Effector memory CD8-positive, alpha-beta T cell (primary cell): ENCODE results near the gene CD82.

Experiments used
- ATAC-seq: fragments of 150-1000 bp; cut with Tn5 transposase; replicated peaks from 2 replicates; pipeline ENCODE4 v1.10.0; 2021; ENCODE audit warnings: mild to moderate bottlenecking, moderate library complexity
- DNase-seq, 3 experiments: peaks; one replicate each; pipeline ENCODE4 v3.0.0; 2021
- H3K27ac Mint-ChIP-seq, 2 donors: one replicate each; pipeline ENCODE4 v1.8.0; 2022; ENCODE audit warnings: mild to moderate bottlenecking in 2 of 2, mixed read lengths in 2 of 2, moderate library complexity in 2 of 2
- H3K27me3 Mint-ChIP-seq, 2 donors: one replicate each; pipeline ENCODE4 v1.8.0; 2022; ENCODE audit warnings: mixed read lengths in 2 of 2
- H3K36me3 Mint-ChIP-seq: one replicate; pipeline ENCODE4 v1.8.0; 2022; ENCODE audit warnings: mild to moderate bottlenecking, moderate library complexity, mixed read lengths; ENCODE audit not compliant: insufficient read depth
- H3K4me1 Mint-ChIP-seq, 2 donors: one replicate each; pipeline ENCODE4 v1.8.0; 2022; ENCODE audit warnings: low read depth in 2 of 2, mixed read lengths in 2 of 2
- H3K4me3 Mint-ChIP-seq, 2 donors: one replicate each; pipeline ENCODE4 v1.8.0; 2022; ENCODE audit warnings: mild to moderate bottlenecking in 2 of 2, mixed read lengths in 2 of 2, moderate library complexity in 2 of 2
- H3K9me3 Mint-ChIP-seq, 2 donors: one replicate each; pipeline ENCODE4 v1.8.0; 2022; ENCODE audit warnings: mixed read lengths in 2 of 2
- total RNA-seq, 9 experiments: gene quantifications; one replicate each; lab custom pipeline; 2026; lab: John Stamatoyannopoulos, UW

Gene CD82
- 40.8 to 423 (median 95.9) reads per million in 9 experiments for total RNA-seq

DNA sequence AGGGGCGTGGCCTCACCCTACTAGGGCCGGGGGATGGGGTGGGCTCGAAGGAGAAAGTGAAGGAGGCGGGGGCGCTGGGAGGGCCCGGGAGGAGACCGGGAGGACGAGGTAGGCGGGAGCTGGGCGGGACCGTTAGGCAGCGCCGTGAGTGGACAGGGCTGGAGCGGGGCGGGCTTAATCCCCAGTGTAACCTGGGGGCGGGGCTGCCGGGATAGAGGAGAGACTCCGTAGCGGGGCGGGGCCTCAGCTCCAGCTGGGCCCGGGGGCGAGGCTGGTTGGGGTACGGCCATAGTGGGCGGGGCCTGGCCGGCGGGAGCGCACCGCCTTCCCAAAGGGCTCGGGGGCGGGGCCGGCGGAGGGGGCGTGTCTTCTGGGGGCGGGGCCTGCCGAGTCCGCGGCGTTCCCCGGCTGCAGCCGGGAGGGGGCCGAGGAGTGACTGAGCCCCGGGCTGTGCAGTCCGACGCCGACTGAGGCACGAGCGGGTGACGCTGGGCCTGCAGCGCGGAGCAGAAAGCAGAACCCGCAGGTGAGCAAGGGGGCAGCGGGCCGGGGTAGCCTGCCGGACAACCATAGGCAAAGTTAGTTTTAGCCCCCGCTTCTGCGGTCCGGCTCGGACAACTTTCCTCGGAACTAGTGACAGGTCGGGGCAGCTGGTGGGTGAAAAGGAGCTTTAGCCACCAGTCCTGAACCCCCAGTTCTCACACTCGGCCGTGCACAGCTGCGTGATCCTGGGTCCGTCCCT lies at the start of gene CD82:
Gene CD82, plus strand, starts transcription at position 453 of the 742 bp plus-strand sequence. CDS start 29,000 bp downstream, outside the sequence.
- peak within 1 kb of the TSS; percentile 95 to 97 for H3K27ac Mint-ChIP-seq
- H3K4me3 Mint-ChIP-seq, result peak within 1 kb of the TSS; percentile 86 to 87
- H3K36me3 Mint-ChIP-seq, result peaks cover 21% of the 10 kb centered on the region
- peaks cover 42 to 48% of the 10 kb centered on the region in 2 donors for H3K4me1 Mint-ChIP-seq
- peak; percentile 71 for ATAC-seq
- peak; percentile 93 to 95 (median 94) for DNase-seq
- no peaks in the 10 kb centered on the region for H3K27me3 Mint-ChIP-seq
- no peaks in the 10 kb centered on the region for H3K9me3 Mint-ChIP-seq

- ATAC-seq (no peak), DNase-seq (no peak)
- Mint-ChIP-seq H3K36me3 (no peaks in the 10 kb centered on the region), H3K27ac (no peak overlapping the region), H3K27me3 (peaks cover 39 to 70% of the 10 kb centered on the region in 2 donors), H3K4me1 (no peaks in the 10 kb centered on the region), H3K4me3 (no peak overlapping the region), H3K9me3 (no peaks in the 10 kb centered on the region)
These were observed 48.6 kb upstream of the CD82 start for GRCh38 chr11:44516688-44517507.

DNA sequence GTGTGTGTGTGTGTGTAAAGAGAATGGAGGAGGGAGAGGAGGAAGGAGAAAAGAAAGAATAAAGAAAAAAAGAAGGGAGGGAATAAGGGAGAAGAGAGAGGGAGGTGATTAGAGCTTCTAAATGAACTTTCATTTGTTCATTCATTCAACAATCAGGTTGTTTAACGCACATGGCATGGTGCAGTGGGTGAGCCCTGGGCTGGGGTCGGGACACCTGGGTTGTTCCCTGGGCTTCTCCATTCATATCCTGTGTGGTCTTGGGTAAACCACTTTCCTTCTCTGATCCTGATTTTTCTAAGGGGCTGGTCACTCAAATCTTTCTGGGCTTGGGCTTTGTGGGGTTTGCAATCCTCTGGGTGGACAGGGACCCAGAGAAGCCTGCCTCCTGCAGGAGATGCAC lies 47.9 kb upstream of the CD82 start:
- Mint-ChIP-seq H3K36me3 (no peaks in the 10 kb centered on the region), H3K4me3 (no peak overlapping the region), H3K9me3 (no peaks in the 10 kb centered on the region), H3K27ac (no peak overlapping the region), H3K27me3 (peaks cover 37 to 70% of the 10 kb centered on the region in 2 donors), H3K4me1 (no peaks in the 10 kb centered on the region)
- ATAC-seq (no peak), DNase-seq (no peak)

- H3K4me3 Mint-ChIP-seq, result no peak overlapping the region
- no peaks in the 10 kb centered on the region for H3K4me1 Mint-ChIP-seq
- no peaks in the 10 kb centered on the region for H3K36me3 Mint-ChIP-seq
- H3K9me3 Mint-ChIP-seq, result no peaks in the 10 kb centered on the region
- H3K27me3 Mint-ChIP-seq, result peaks cover 32 to 68% of the 10 kb centered on the region in 2 donors
- H3K27ac Mint-ChIP-seq, result no peak overlapping the region
- ATAC-seq (no peak), DNase-seq (no peak)
These were observed 46.4 kb upstream of the CD82 start for GRCh38 chr11:44518968-44519550.

DNA sequence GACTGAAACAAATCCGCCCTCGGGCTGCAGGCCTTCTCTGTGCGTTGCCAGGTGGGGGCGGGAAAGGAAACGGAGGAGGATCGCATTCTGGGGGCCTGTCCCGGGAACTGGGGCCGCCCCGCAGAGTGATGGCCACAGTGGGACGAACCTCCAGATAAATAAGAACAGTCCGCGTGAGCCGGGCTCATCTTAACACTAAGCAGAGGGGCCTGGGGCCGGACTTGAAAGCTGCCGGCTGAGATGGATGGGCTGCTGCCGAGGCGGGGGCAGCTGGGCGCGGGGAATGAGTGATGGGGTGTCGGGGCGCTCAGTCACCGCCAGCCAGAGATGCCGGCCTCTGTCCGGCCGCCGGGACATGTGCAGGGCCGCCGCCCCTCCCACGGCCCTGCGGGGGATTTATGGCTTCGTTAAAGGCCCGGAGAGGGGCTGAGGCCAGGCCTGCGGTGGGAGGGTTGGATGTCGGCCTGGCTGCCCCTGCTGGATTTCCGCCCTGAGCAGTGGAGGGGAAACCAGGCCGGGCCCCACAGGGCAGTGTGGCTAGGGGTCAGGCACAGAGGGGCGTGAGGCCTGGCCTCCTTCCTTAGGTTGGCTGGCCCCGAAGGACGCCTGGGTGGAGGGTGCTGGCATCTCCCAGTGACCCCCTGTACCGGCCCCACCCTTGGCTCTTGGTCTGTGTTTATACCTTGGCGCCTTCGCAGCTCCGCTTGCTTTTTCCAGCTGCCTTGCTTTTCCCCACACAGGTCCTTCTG lies 45.3 kb upstream of the CD82 start:
- ATAC-seq (no peak), DNase-seq (no peak)
- Mint-ChIP-seq H3K36me3 (no peaks in the 10 kb centered on the region), H3K4me3 (no peak overlapping the region), H3K27me3 (peaks cover 32 to 76% of the 10 kb centered on the region in 2 donors), H3K9me3 (no peaks in the 10 kb centered on the region), H3K4me1 (no peaks in the 10 kb centered on the region), H3K27ac (no peak overlapping the region)

- H3K27ac Mint-ChIP-seq, result no peak overlapping the region
- H3K27me3 Mint-ChIP-seq, result peaks cover 36 to 86% of the 10 kb centered on the region in 2 donors
- DNase-seq (no peak), ATAC-seq (no peak)
- no peaks in the 10 kb centered on the region for H3K36me3 Mint-ChIP-seq
- no peak overlapping the region for H3K4me3 Mint-ChIP-seq
- no peaks in the 10 kb centered on the region for H3K9me3 Mint-ChIP-seq
- H3K4me1 Mint-ChIP-seq, result no peaks in the 10 kb centered on the region
These were observed 44.3 kb upstream of the CD82 start for GRCh38 chr11:44521148-44521547.

DNA sequence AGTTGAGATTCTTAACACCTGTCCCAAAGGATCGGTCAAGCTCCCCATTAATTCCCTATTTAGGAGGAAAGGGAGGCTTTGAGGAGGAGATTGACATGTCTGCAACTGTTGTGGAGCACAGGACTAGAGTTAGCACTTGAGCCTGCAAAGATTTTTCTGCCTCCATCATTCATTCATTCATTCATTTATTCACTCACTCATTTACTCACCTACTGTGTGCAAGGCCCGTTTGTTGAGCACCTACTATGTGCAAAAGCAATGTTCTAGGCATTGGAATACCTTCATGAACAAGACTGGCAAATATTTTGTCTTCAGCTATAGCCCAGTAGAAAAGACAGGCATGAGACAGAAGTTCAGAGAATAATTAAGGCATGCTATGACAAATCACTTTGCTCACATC lies 43.2 kb upstream of the CD82 start:
- Mint-ChIP-seq H3K4me3 (no peak overlapping the region), H3K36me3 (no peaks in the 10 kb centered on the region), H3K9me3 (no peaks in the 10 kb centered on the region), H3K27ac (no peak overlapping the region), H3K27me3 (peaks cover 32 to 78% of the 10 kb centered on the region in 2 donors), H3K4me1 (no peaks in the 10 kb centered on the region)
- no peak for DNase-seq
- ATAC-seq, result no peak

- H3K27me3 Mint-ChIP-seq, result peaks cover 16 to 57% of the 10 kb centered on the region in 2 donors
- no peaks in the 10 kb centered on the region for H3K36me3 Mint-ChIP-seq
- H3K4me1 Mint-ChIP-seq, result no peaks in the 10 kb centered on the region
- no peaks in the 10 kb centered on the region for H3K9me3 Mint-ChIP-seq
- no peak for DNase-seq
- no peak for ATAC-seq
- no peak overlapping the region for H3K4me3 Mint-ChIP-seq
- H3K27ac Mint-ChIP-seq, result no peak overlapping the region
These were observed 41.1 kb upstream of the CD82 start for GRCh38 chr11:44524346-44524745.

- DNase-seq (no peak), ATAC-seq (no peak)
- peaks cover 16 to 53% of the 10 kb centered on the region in 2 donors for H3K27me3 Mint-ChIP-seq
- H3K36me3 Mint-ChIP-seq, result no peaks in the 10 kb centered on the region
- H3K9me3 Mint-ChIP-seq, result no peaks in the 10 kb centered on the region
- H3K4me3 Mint-ChIP-seq, result no peak overlapping the region
- no peaks in the 10 kb centered on the region for H3K4me1 Mint-ChIP-seq
- no peak overlapping the region for H3K27ac Mint-ChIP-seq
These were observed 40.7 kb upstream of the CD82 start for GRCh38 chr11:44524751-44525201.

- peaks cover 13 to 44% of the 10 kb centered on the region in 2 donors for H3K27me3 Mint-ChIP-seq
- H3K4me3 Mint-ChIP-seq, result no peak overlapping the region
- no peaks in the 10 kb centered on the region for H3K36me3 Mint-ChIP-seq
- DNase-seq, result no peak
- peaks cover 2 to 6% of the 10 kb centered on the region in 2 donors for H3K4me1 Mint-ChIP-seq
- no peaks in the 10 kb centered on the region for H3K9me3 Mint-ChIP-seq
- ATAC-seq, result no peak
- no peak overlapping the region for H3K27ac Mint-ChIP-seq
These were observed 39.8 kb upstream of the CD82 start for GRCh38 chr11:44525473-44526252.

DNA sequence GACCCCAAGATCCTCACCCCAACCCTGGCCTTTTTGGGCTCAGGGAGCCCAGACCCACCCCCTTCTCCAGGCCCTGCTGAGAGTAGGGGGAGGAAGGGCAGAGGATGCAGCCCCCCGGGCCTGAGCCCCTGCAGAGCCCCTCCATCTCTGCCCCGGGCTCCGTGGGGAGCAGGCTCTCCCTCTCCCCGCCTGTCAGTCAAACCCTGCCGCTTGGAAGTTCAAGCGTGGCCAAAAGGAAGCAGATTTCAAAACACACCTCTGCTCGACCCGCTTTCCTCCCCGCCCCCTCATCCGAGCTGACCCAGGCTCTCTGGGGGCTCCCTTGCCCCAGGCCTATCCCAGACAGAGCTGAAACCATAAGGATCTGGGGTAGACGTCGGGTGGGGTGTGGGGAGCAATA lies 39.0 kb upstream of the CD82 start:
- ATAC-seq, result no peak
- peaks cover 4 to 10% of the 10 kb centered on the region in 2 donors for H3K4me1 Mint-ChIP-seq
- H3K9me3 Mint-ChIP-seq, result no peaks in the 10 kb centered on the region
- H3K36me3 Mint-ChIP-seq, result no peaks in the 10 kb centered on the region
- no peak for DNase-seq
- H3K4me3 Mint-ChIP-seq, result no peak overlapping the region
- no peak overlapping the region for H3K27ac Mint-ChIP-seq
- H3K27me3 Mint-ChIP-seq, result peaks cover 6 to 36% of the 10 kb centered on the region in 2 donors

GRCh38 chr11:44527476-44527875 lies 38.0 kb upstream of the CD82 start:
- Mint-ChIP-seq H3K9me3 (no peaks in the 10 kb centered on the region), H3K4me3 (no peak overlapping the region), H3K36me3 (no peaks in the 10 kb centered on the region), H3K27me3 (peaks cover 4 to 26% of the 10 kb centered on the region in 2 donors), H3K27ac (no peak overlapping the region), H3K4me1 (peaks cover 4 to 12% of the 10 kb centered on the region in 2 donors)
- DNase-seq (no peak), ATAC-seq (no peak)
